ENCODE measurements around the gene ZFP69B. TPM values are rescaled to one million over a fixed set of nuclear protein-coding genes. Genes with fewer than 3 reads are reported as not detected.

Gene ZFP69B
- total RNA-seq (2021; fragmentation: NEBNext Ultra II Directional; extraction: Animal tissue kit (Norgen Biotek cat#: 25700)) (6.3 and 8.2 TPM in 2 replicates), polyA plus RNA-seq (2011; rRNA removed) (1.4 and 1.7 TPM in 2 replicates), polyA minus RNA-seq (2011; rRNA and poly(A)+ RNA removed) (6.5 and 7.7 TPM in 2 replicates)
- polyA plus RNA-seq (2011; cell fraction: cytosol; rRNA removed), result 3.0 TPM
- 2.0 TPM for polyA plus RNA-seq (2011; cell fraction: nucleus; rRNA removed)
- polyA plus RNA-seq (2012, experiment 1 of 2), result 3.7 to 5.2 TPM (median 4.3 TPM) in 4 replicates
- 0.30 TPM for polyA plus RNA-seq (2012, experiment 2 of 2)
- 3.9 TPM for polyA plus RNA-seq (2013, experiment 1 of 2)
- polyA plus RNA-seq (2013, experiment 2 of 2), result 3.5 TPM
- polyA minus RNA-seq (2011; cell fraction: cytosol; rRNA and poly(A)+ RNA removed), result 4.8 TPM
- 8.0 TPM for polyA minus RNA-seq (2011; cell fraction: nucleus; rRNA and poly(A)+ RNA removed)
- long read RNA-seq, experiment 1, partial matches to known transcripts, result 1 of 1 reads
- long read RNA-seq, experiment 1, other reads (novel, unspliced or antisense), result 0 of 1 reads
- long read RNA-seq, experiment 2, partial matches to known transcripts, result 0 of 1 reads
- long read RNA-seq, experiment 2, other reads (novel, unspliced or antisense), result 1 of 1 reads

DNA sequence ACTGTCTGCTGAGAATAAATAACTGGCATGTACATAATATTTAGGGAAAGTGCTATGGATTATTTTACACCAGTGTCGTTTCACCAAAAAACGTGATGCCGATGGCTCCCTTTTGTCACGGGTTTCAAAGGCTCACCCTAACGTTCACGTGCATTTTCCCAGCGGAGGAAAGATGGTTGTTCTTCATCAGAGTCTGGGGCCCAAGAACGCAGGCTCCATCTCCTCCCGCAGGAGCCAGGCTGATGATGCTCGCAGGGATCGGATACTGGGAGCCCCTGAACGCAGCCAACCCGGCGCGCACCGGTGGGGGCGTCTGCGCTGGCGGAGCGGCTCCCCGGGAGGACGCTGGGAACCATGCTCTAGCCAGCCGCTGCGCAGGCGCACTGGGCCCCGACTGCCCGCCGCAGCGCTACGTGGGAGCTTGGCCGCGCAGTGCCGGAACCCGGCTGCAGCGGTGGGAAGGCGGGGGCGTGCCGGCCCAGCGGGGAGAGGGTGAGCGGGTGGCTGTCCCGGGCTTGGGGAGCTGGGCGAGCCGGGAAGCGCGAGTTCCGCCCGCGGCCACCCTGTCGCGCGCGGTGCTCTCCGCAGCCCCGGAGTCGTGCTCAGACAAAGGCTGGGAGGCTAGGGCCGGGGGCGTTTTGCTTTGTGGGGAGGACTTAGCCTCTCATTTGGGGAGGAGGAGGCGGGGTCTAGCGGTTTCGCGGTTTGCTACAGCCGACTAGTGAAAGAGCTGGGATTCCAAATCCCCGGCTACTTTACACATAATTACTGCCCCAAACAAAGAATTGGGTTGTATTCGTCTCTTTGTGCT is at the start of gene ZFP69B:
TSS of gene ZFP69B (plus strand) at position 793 of the 811 bp plus-strand sequence. CDS start 486 bp downstream, outside the sequence.
- Histone ChIP-seq H3K36me3 (ENCODE audit: control insufficient read depth in 2 of 4, insufficient read depth in 4 of 4, low read length in 3 of 4) (peaks cover 0 to 21% (median 5%) of the 10 kb centered on the region in 4 experiments; a peak in 3 of 8 replicates), H3K27ac (ENCODE audit: low read depth, low read length) (peak within 1 kb of the TSS; percentile 83), H2BK120ac (replicated peaks; ENCODE audit: low read depth, low read length) (no peak within 1 kb of the TSS), H3K79me1 (ENCODE audit: low read depth, low read length) (no peaks in the 10 kb centered on the region), H3K23ac (ENCODE audit: insufficient read length) (no peak within 1 kb of the TSS), H2BK5ac (ENCODE audit: low read depth, low read length) (peak within 1 kb of the TSS; percentile 68; the same call in 1 of the 2 replicates), H2AK5ac (ENCODE audit: low read depth, low read length) (peak within 1 kb of the TSS; percentile 61; the same call in 1 of the 2 replicates), H2BK15ac (ENCODE audit: low read length) (peak within 1 kb of the TSS; percentile 73; the same call in 1 of the 2 replicates), H3K4me3 (ENCODE audit: extremely low read depth in 1 of 4, insufficient read depth in 2 of 4, low read depth in 3 of 4, low read length in 4 of 4) (peak within 1 kb of the TSS; percentile 62 to 76 (median 68)), H3K4ac (replicated peaks; ENCODE audit: insufficient read length, low read depth, low read length) (no peak within 1 kb of the TSS), H2BK20ac (ENCODE audit: low read length) (no peak within 1 kb of the TSS), H4K8ac (ENCODE audit: extremely low read depth, insufficient read depth, low read length) (peak within 1 kb of the TSS; percentile 90; the same call in 1 of the 2 replicates), H2BK12ac (ENCODE audit: low read depth, low read length) (peak within 1 kb of the TSS; percentile 71), H3K9ac (replicated peaks in 1 of 4; ENCODE audit: extremely low read depth in 1 of 4, low read depth in 3 of 4, low read length in 3 of 4) (peak within 1 kb of the TSS; percentile 76 to 89 (median 79)), H3K4me1 (replicated peaks in 1 of 4; ENCODE audit: control insufficient read depth in 3 of 4, insufficient read depth in 4 of 4, low read length in 3 of 4) (peaks cover 0 to 8% (median 2%) of the 10 kb centered on the region in 4 experiments; a peak in 5 of 7 replicates), H3K79me2 (ENCODE audit: control insufficient read depth in 1 of 2, insufficient read depth in 2 of 2, low read length in 2 of 2) (peaks cover 0 to 6% of the 10 kb centered on the region in 2 experiments; a peak in 1 of 4 replicates), H3K4me2 (ENCODE audit: insufficient read depth in 1 of 2, low read depth in 2 of 2, low read length in 2 of 2) (peak within 1 kb of the TSS; percentile 79 to 97), H3K23me2 (ENCODE audit: low read depth, low read length) (peaks cover 10% of the 10 kb centered on the region; the same call in 1 of the 2 replicates), H3K56ac (replicated peaks; ENCODE audit: insufficient read length, low read depth, low read length) (peak within 1 kb of the TSS; percentile 74), H3K9me3 (ENCODE audit: insufficient read depth in 2 of 2, low read depth in 1 of 2, low read length in 1 of 2) (peaks cover 3 to 13% of the 10 kb centered on the region in 2 experiments; a peak in 2 of 4 replicates), H3K18ac (ENCODE audit: extremely low read depth, low read length) (peak within 1 kb of the TSS; percentile 93), H2AFZ (ENCODE audit: low read length) (peak within 1 kb of the TSS; percentile 96), H3K14ac (ENCODE audit: insufficient read length) (no peak within 1 kb of the TSS), H3K27me3 (replicated peaks in 1 of 4; ENCODE audit: control insufficient read depth in 3 of 4, extremely low read depth in 1 of 4, insufficient read depth in 3 of 4, low read length in 3 of 4) (no peaks in the 10 kb centered on the region), H4K20me1 (replicated peaks in 1 of 2; ENCODE audit: control insufficient read depth in 1 of 2, insufficient read depth in 2 of 2, low read length in 2 of 2) (no peaks in the 10 kb centered on the region), H4K91ac (replicated peaks; ENCODE audit: insufficient read length, low read length) (peak within 1 kb of the TSS; percentile 68), H4K5ac (ENCODE audit: insufficient read length, low read depth, low read length) (peak within 1 kb of the TSS; percentile 82)
- 2% methylated on average over 51 of the region's 64 CpGs; no CpG with 5 or more reads in 1 of the 2 experiments for WGBS, 2 experiments (ENCODE audit: extremely low coverage in 1 of 2, insufficient coverage in 1 of 2, insufficient read length in 1 of 2, insufficient replicate concordance in 2 of 2, low coverage in 1 of 2, low lambda C conversion rate in 2 of 2, missing lambda C conversion rate in 1 of 2)
- ChIA-PET CTCF (ENCODE audit: partially characterized antibody) (interaction anchor here (0.5 to 1.6 kb wide), 6 partner anchors 10 to 147 kb away, joined by 3 to 4 read pairs (median 4); no protein-coding TSS in a partner anchor), POLR2A (ENCODE audit: partially characterized antibody) (interaction anchor here (0.7 to 2.0 kb wide), 14 partner anchors 12 to 410 kb away, joined by 3 to 8 read pairs (median 5); partner anchors contain the start of genes CAP1, NFYC, ZFP69 and ZNF684)
- DNase-seq (ENCODE audit: low read depth in 1 of 2, low spot score in 2 of 2), result peak; percentile 84 to 97
- no peak for FAIRE-seq
- no peak for TF ChIP-seq JUN (IDR thresholded peaks at IDR 0.05; ENCODE audit: low read depth, low read length)
- TF ChIP-seq CTBP2 (IDR thresholded peaks at IDR 0.05; ENCODE audit: borderline replicate concordance, insufficient read depth, insufficient read length, low read length), result no peak
- TF ChIP-seq GABPA (IDR thresholded peaks at IDR 0.05; ENCODE audit: borderline replicate concordance, insufficient read depth, low read length), result no peak
- TF ChIP-seq SP1 (IDR thresholded peaks at IDR 0.05; ENCODE audit: low read depth, low read length), result no peak
- peak; percentile 66 for TF ChIP-seq TAF7 (optimal IDR thresholded peaks at IDR 0.05; ENCODE audit: borderline replicate concordance, low read depth, low read length)
- no peak for TF ChIP-seq SAP30 (IDR thresholded peaks at IDR 0.05; ENCODE audit: insufficient read depth, insufficient replicate concordance, low read length)
- TF ChIP-seq SIX5 (IDR thresholded peaks at IDR 0.05; ENCODE audit: low read depth, low read length), result no peak
- peak; percentile 95 for TF ChIP-seq EGR1 (IDR thresholded peaks at IDR 0.05; ENCODE audit: borderline replicate concordance, low read depth, low read length)
